VCaP (cell line): ENCODE data around the gene ARHGEF12.
A peak's percentile ranks its signal among the peaks of the same experiment; 100 is the strongest.

ENCODE experiments used
- H3K27ac ChIP-seq: fragments of 450-650 bp; 2 replicates; pipeline ENCODE4 v1.5.1; 2017
- CTCF ChIP-seq: fragments of 450-650 bp; conservative IDR thresholded peaks from 2 replicates; pipeline ENCODE4 v1.5.1; 2017; ENCODE audit warnings: mild to moderate bottlenecking, moderate library complexity

The ARHGEF12 gene

GRCh38 chr11:120307476-120307875 is 28.7 kb upstream of the ARHGEF12 start:
- H3K27ac ChIP-seq: no peak overlapping the region
- no peak for TF ChIP-seq CTCF

- TF ChIP-seq CTCF: no peak
- no peak overlapping the region for H3K27ac ChIP-seq
Observed at GRCh38 chr11:120308081-120308480, 28.1 kb upstream of the ARHGEF12 start.

GRCh38 chr11:120310870-120311269 is 25.3 kb upstream of the ARHGEF12 start:
- no peak for TF ChIP-seq CTCF
- 0 out of 2 replicates have a peak overlapping the region, but pooled peaks have one; percentile 25 for H3K27ac ChIP-seq

GRCh38 chr11:120314861-120315260 is 21.4 kb upstream of the ARHGEF12 start:
- H3K27ac ChIP-seq: no peak overlapping the region
- TF ChIP-seq CTCF: no peak

- H3K27ac ChIP-seq: peak overlapping the region; percentile 71
- TF ChIP-seq CTCF: no peak
Observed at GRCh38 chr11:120316880-120317688, 19.1 kb upstream of the ARHGEF12 start.

- TF ChIP-seq CTCF: no peak
- peak overlapping the region; percentile 71 for H3K27ac ChIP-seq
Observed at GRCh38 chr11:120317689-120318480, 18.3 kb upstream of the ARHGEF12 start.

GRCh38 chr11:120318906-120319305 is 17.3 kb upstream of the ARHGEF12 start:
- TF ChIP-seq CTCF: no peak
- no peak overlapping the region for H3K27ac ChIP-seq
